Fibroblast of villous mesenchyme (primary cell): ENCODE data around the gene PTPRU. TPM values are rescaled to one million over a fixed set of nuclear protein-coding genes. Genes with fewer than 3 reads are reported as not detected.

Experiments
- DNase-seq: peaks from one replicate; pipeline ENCODE4 v3.0.0-alpha.2; 2010; ENCODE audit warnings: low read depth
- H3K4me3 ChIP-seq: 2 replicates; pipeline ENCODE4 v1.5.1; 2011; ENCODE audit warnings: low read depth, mild to moderate bottlenecking, low read length
- CTCF ChIP-seq: IDR thresholded peaks from 2 replicates; pipeline ENCODE4 v1.5.1; 2012; ENCODE audit warnings: low read depth, mild to moderate bottlenecking, low read length; ENCODE audit not compliant: insufficient read depth
- total RNA-seq: library from RNA; depleted of rRNA; stranded (reverse); fragments of >200 nt; gene quantifications from 2 replicates; pipeline ENCODE4 v1.2.3, GENCODE V29; 2012

PTPRU gene
- total RNA-seq, 1 donor = 6.9 TPM

- no peak for TF ChIP-seq CTCF
- no peak overlapping the region for H3K4me3 ChIP-seq
- no peak for DNase-seq
Measured at GRCh38 chr1:29249951-29250581, 13.7 kb downstream of the PTPRU start.

- no peak for DNase-seq
- no peak for TF ChIP-seq CTCF
- H3K4me3 ChIP-seq = no peak overlapping the region
Measured at GRCh38 chr1:29251164-29252124, 15.1 kb downstream of the PTPRU start.

- H3K4me3 ChIP-seq = no peak overlapping the region
- DNase-seq = no peak
- TF ChIP-seq CTCF = no peak
Measured at GRCh38 chr1:29253180-29253579, 16.9 kb downstream of the PTPRU start.

GRCh38 chr1:29254346-29254745 lies 18.0 kb downstream of the PTPRU start:
- no peak overlapping the region for H3K4me3 ChIP-seq
- no peak for TF ChIP-seq CTCF
- DNase-seq = no peak

GRCh38 chr1:29255134-29255666 lies 18.9 kb downstream of the PTPRU start:
- no peak overlapping the region for H3K4me3 ChIP-seq
- no peak for DNase-seq
- no peak for TF ChIP-seq CTCF

GRCh38 chr1:29256394-29256793 lies 20.1 kb downstream of the PTPRU start:
- no peak for DNase-seq
- TF ChIP-seq CTCF = no peak
- H3K4me3 ChIP-seq = no peak overlapping the region
